Measurements from ENCODE around the gene NUMB. TPM values are rescaled to one million over a fixed set of nuclear protein-coding genes. Genes with fewer than 3 reads are reported as not detected.
A peak's percentile ranks its signal among the peaks of the same experiment; 100 is the strongest.

NUMB gene
- total and polyA plus RNA-seq, 2 donors (not counting 3 experiments of a cell fraction or from before 2014, with no cell fraction given) = 128 to 164 TPM

- H3K4me3 ChIP-seq (replicated peaks in 1 of 3; ENCODE audit: insufficient read depth in 1 of 3, low read depth in 1 of 3, low read length in 3 of 3) = no peak overlapping the region
- H3K9me1 ChIP-seq (replicated peaks; ENCODE audit: control insufficient read depth, extremely low read depth, insufficient read depth, low read length) = no peaks in the 10 kb centered on the region
- TF ChIP-seq MYC (IDR thresholded peaks at IDR 0.05; ENCODE audit: low read depth, low read length) (no peak), CTCF (IDR thresholded peaks at IDR 0.05; ENCODE audit: extremely low read depth in 1 of 2, insufficient read depth in 1 of 2, low read depth in 1 of 2, low read length in 2 of 2) (no peak), FOS (IDR thresholded peaks at IDR 0.05; ENCODE audit: borderline replicate concordance, insufficient read depth, low read length) (no peak), EZH2 (IDR thresholded peaks at IDR 0.05; ENCODE audit: borderline replicate concordance, low read depth, low read length, severe bottlenecking) (no peak), MAX (IDR thresholded peaks at IDR 0.05; ENCODE audit: insufficient read depth, insufficient read length) (no peak), POLR2A (IDR thresholded peaks at IDR 0.05; ENCODE audit: low read depth, low read length) (no peak), POLR2AphosphoS5 (IDR thresholded peaks at IDR 0.05; ENCODE audit: insufficient read depth, low read depth, low read length) (no peak), JUN (IDR thresholded peaks at IDR 0.05; ENCODE audit: borderline replicate concordance, insufficient read depth, insufficient read length, low read depth) (no peak), GATA2 (IDR thresholded peaks at IDR 0.05; ENCODE audit: insufficient read depth, insufficient read length, low read depth, low read length) (no peak)
- H3K79me2 ChIP-seq (ENCODE audit: control insufficient read depth, insufficient read depth, low read length) = no peaks in the 10 kb centered on the region
- H3K36me3 ChIP-seq (ENCODE audit: control insufficient read depth in 2 of 2, extremely low read depth in 1 of 2, insufficient read depth in 2 of 2, low read length in 2 of 2) = no peaks in the 10 kb centered on the region
- intact Hi-C loops (cut with micrococcal nuclease) (no loop called here), dilution Hi-C loops (cut with MboI; ENCODE audit: extremely low pct_ligation_motif_present, low sequenced_read_pairs) (no loop called here)
- H3K4me1 ChIP-seq (ENCODE audit: control insufficient read depth, extremely low read depth, insufficient read depth, low read length) = peaks cover 30% of the 10 kb centered on the region
- H3K27ac ChIP-seq (ENCODE audit: insufficient read depth, low read depth, low read length) = no peak overlapping the region
- H3K9me3 ChIP-seq (replicated peaks; ENCODE audit: control insufficient read depth, insufficient read depth, low read length) = no peaks in the 10 kb centered on the region
- H3K9ac ChIP-seq (replicated peaks; ENCODE audit: extremely low read depth, insufficient read depth, low read length) = no peak overlapping the region
- H4K20me1 ChIP-seq (replicated peaks; ENCODE audit: control insufficient read depth, extremely low read depth, insufficient read depth, low read length) = no peaks in the 10 kb centered on the region
- ChIA-PET CTCF (interaction anchor here (0.7 to 3.6 kb wide), 14 partner anchors 10 to 239 kb away, joined by 3 to 26 read pairs (median 4); no protein-coding TSS in a partner anchor), POLR2A (interaction anchor here (0.8 to 0.9 kb wide), 2 partner anchors 26 to 71 kb away, joined by 3 read pairs; no protein-coding TSS in a partner anchor)
- H3K4me2 ChIP-seq (ENCODE audit: insufficient read depth, low read length) = peak overlapping the region; percentile 9
- FAIRE-seq (no peak), DNase-seq (ENCODE audit: low read depth, low spot score) (no peak)
- H3K27me3 ChIP-seq (ENCODE audit: control insufficient read depth in 2 of 2, insufficient read depth in 2 of 2, low read length in 2 of 2) = peaks cover 5 to 6% of the 10 kb centered on the region in 2 experiments
- no peak overlapping the region for H2AFZ ChIP-seq (ENCODE audit: low read depth, low read length)
- no TSS peak for BruUV-seq (replicated peaks)
Measured at GRCh38 chr14:73232984-73233383, 225.4 kb downstream of the NUMB start.

Measured in endothelial cell of umbilical vein (primary cell).